Keratinocyte (primary cell): ENCODE data around the gene NMBR. TPM values are rescaled to one million over a fixed set of nuclear protein-coding genes. Genes with fewer than 3 reads are reported as not detected.

Experiments
- DNase-seq: peaks from one replicate; pipeline ENCODE4 v3.0.0-alpha.2; 2011; ENCODE audit warnings: low read depth, missing footprints, low spot score
- FAIRE-seq: peaks from 2 replicates; lab custom pipeline; 2011; peaks lifted over from hg19 to GRCh38; lab: Jason Lieb, UNC
- H2AFZ ChIP-seq: 2 replicates; pipeline ENCODE4 v1.6.0; 2012; ENCODE audit warnings: low read length, control low read depth, inconsistent platforms; ENCODE audit not compliant: control insufficient read depth
- H3K27ac ChIP-seq: 2 replicates; pipeline ENCODE4 v1.5.1; 2011; ENCODE audit warnings: low read length; ENCODE audit not compliant: control insufficient read depth, insufficient read depth
- H3K27me3 ChIP-seq: 3 replicates; pipeline ENCODE4 v1.6.0; 2011; ENCODE audit warnings: low read length; ENCODE audit not compliant: control insufficient read depth, insufficient read depth; ENCODE audit errors: extremely low read depth
- H3K36me3 ChIP-seq, 2 experiments: 2 replicates in 1 of 2; 3 replicates in 1 of 2; pipeline ENCODE4 v1.5.1; 2011; ENCODE audit warnings: low read length in 2 of 2, mild to moderate bottlenecking in 1 of 2; ENCODE audit not compliant: control insufficient read depth in 2 of 2, insufficient read depth in 2 of 2; ENCODE audit errors: extremely low read depth in 1 of 2
- H3K4me1 ChIP-seq: 3 replicates; pipeline ENCODE4 v1.5.1; 2011; ENCODE audit warnings: low read length; ENCODE audit not compliant: control insufficient read depth, insufficient read depth; ENCODE audit errors: extremely low read depth
- H3K4me2 ChIP-seq: 3 replicates; pipeline ENCODE4 v1.6.0; 2011; ENCODE audit warnings: low read depth, low read length; ENCODE audit not compliant: control insufficient read depth, insufficient read depth; ENCODE audit errors: extremely low read depth
- H3K4me3 ChIP-seq, 3 experiments: fragments of 200-600 bp in 1 of 3; sonication (generic) in 1 of 3; 2 replicates in 2 of 3; 3 replicates in 1 of 3; pipeline ENCODE4 v1.5.1; 2011 to 2016; ENCODE audit warnings: low read length in 3 of 3, mild to moderate bottlenecking in 3 of 3, control low read depth in 2 of 3, inconsistent platforms in 1 of 3, low read depth in 1 of 3, mixed read lengths in 1 of 3, mixed run types in 1 of 3, moderate library complexity in 1 of 3; ENCODE audit not compliant: control insufficient read depth in 2 of 3, insufficient read depth in 2 of 3; ENCODE audit errors: extremely low read depth in 1 of 3
- H3K79me2 ChIP-seq: 2 replicates; pipeline ENCODE4 v1.6.0; 2012; ENCODE audit warnings: low read length; ENCODE audit not compliant: control insufficient read depth, insufficient read depth
- H3K9ac ChIP-seq: 3 replicates; pipeline ENCODE4 v1.6.0; 2011; ENCODE audit warnings: low read length; ENCODE audit not compliant: control insufficient read depth, insufficient read depth; ENCODE audit errors: extremely low read depth
- H3K9me1 ChIP-seq: 3 replicates; pipeline ENCODE4 v1.6.0; 2011; ENCODE audit warnings: low read length; ENCODE audit not compliant: control insufficient read depth, insufficient read depth; ENCODE audit errors: extremely low read depth
- H3K9me3 ChIP-seq: 2 replicates; pipeline ENCODE4 v1.5.1; 2012; ENCODE audit warnings: low read depth, low read length; ENCODE audit not compliant: control insufficient read depth
- H4K20me1 ChIP-seq: 3 replicates; pipeline ENCODE4 v1.6.0; 2011; ENCODE audit warnings: low read length; ENCODE audit not compliant: control insufficient read depth, insufficient read depth; ENCODE audit errors: extremely low read depth
- CTCF ChIP-seq, 3 experiments: IDR thresholded peaks in 1 of 3; conservative IDR thresholded peaks in 1 of 3; optimal IDR thresholded peaks in 1 of 3; 2 replicates in 2 of 3; 3 replicates in 1 of 3; pipeline versions ENCODE3 to v1.5.1; 2011; ENCODE audit warnings: low read length in 3 of 3, mild to moderate bottlenecking in 3 of 3, moderate library complexity in 2 of 3, control low read depth in 1 of 3, inconsistent platforms in 1 of 3; ENCODE audit not compliant: insufficient read depth in 2 of 3; ENCODE audit errors: extremely low read depth in 1 of 3
- EZH2 ChIP-seq: IDR thresholded peaks from one replicate; pipeline ENCODE4 v1.6.1; 2012; ENCODE audit warnings: inconsistent platforms, mild to moderate bottlenecking, low read length, moderate library complexity
- dilution Hi-C: fragments of 300-500 bp; cut with MboI; formaldehyde crosslinking; loops from one replicate; pipeline ENCODE4 v1.7.0; 2020; ENCODE audit warnings: low sequenced_read_pairs; ENCODE audit not compliant: extremely low pct_ligation_motif_present
- polyA plus RNA-seq, 5 experiments: library from polyadenylated mRNA; depleted of rRNA in 3 of 5; stranded (reverse) in 3 of 5; stranded (forward) in 1 of 5; unstranded in 1 of 5; fragments of >200 nt; gene quantifications; 1 replicate in 1 of 5; 2 replicates in 3 of 5; 3 replicates in 1 of 5; pipeline versions ENCODE4 v1.2.1 to v1.2.3, GENCODE V29; 2011 to 2012; ENCODE audit warnings: missing spikeins in 2 of 5, low read depth in 1 of 5, low replicate concordance in 1 of 5

NMBR gene
- polyA plus RNA-seq, 1 donor (not counting 4 experiments of a cell fraction or from before 2014, with no cell fraction given) = not detected

GRCh38 chr6:142088858-142089216, 58.1 kb downstream of the NMBR start:
- FAIRE-seq = no peak
- DNase-seq = no peak
- no peak overlapping the region for H2AFZ ChIP-seq
- H3K27ac ChIP-seq = no peak overlapping the region
- H3K9me3 ChIP-seq = no peaks in the 10 kb centered on the region
- no peak overlapping the region for H3K9ac ChIP-seq
- dilution Hi-C loops = no loop called here
- H3K4me3 ChIP-seq = no peak overlapping the region
- no peaks in the 10 kb centered on the region for H3K4me1 ChIP-seq
- H4K20me1 ChIP-seq = no peaks in the 10 kb centered on the region
- H3K36me3 ChIP-seq = no peaks in the 10 kb centered on the region
- TF ChIP-seq EZH2 (no peak), CTCF (optimal IDR thresholded peaks at IDR 0.05 in 1 of 3, IDR thresholded peaks at IDR 0.05 in 1 of 3, conservative IDR thresholded peaks at IDR 0.05 in 1 of 3; ENCODE audit: extremely low read depth in 1 of 3, insufficient read depth in 2 of 3, low read length in 3 of 3) (no peak)
- H3K79me2 ChIP-seq = no peaks in the 10 kb centered on the region
- H3K27me3 ChIP-seq = peaks cover 11% of the 10 kb centered on the region
- H3K4me2 ChIP-seq = no peak overlapping the region
- no peaks in the 10 kb centered on the region for H3K9me1 ChIP-seq

- TF ChIP-seq CTCF (optimal IDR thresholded peaks at IDR 0.05 in 1 of 3, IDR thresholded peaks at IDR 0.05 in 1 of 3, conservative IDR thresholded peaks at IDR 0.05 in 1 of 3; ENCODE audit: extremely low read depth in 1 of 3, insufficient read depth in 2 of 3, low read length in 3 of 3) = no peak
- peak; percentile 44 for TF ChIP-seq EZH2
Measured at GRCh38 chr6:142087950-142088857, 58.7 kb downstream of the NMBR start.

More at GRCh38 chr6:142087950-142088857, 58.7 kb downstream of the NMBR start:
- H3K9me1 ChIP-seq = no peaks in the 10 kb centered on the region
- H3K36me3 ChIP-seq = no peaks in the 10 kb centered on the region
- no peak overlapping the region for H3K9ac ChIP-seq
- DNase-seq (no peak), FAIRE-seq (no peak)
- peaks cover 11% of the 10 kb centered on the region for H3K27me3 ChIP-seq
- no peak overlapping the region for H3K4me2 ChIP-seq
- H3K4me3 ChIP-seq = no peak overlapping the region
- no peak overlapping the region for H2AFZ ChIP-seq
- H4K20me1 ChIP-seq = no peaks in the 10 kb centered on the region
- no peak overlapping the region for H3K27ac ChIP-seq
- H3K4me1 ChIP-seq = no peaks in the 10 kb centered on the region
- H3K79me2 ChIP-seq = no peaks in the 10 kb centered on the region
- dilution Hi-C loops = no loop called here
- H3K9me3 ChIP-seq = no peaks in the 10 kb centered on the region
